Left ventricle myocardium superior (tissue), 1 donor: ENCODE data around the gene CDK17. TPM values are rescaled to one million over a fixed set of nuclear protein-coding genes. Genes with fewer than 3 reads are reported as not detected.

ENCODE experiments used
- ATAC-seq: fragments of 200-7000 bp; cut with Tn5 transposase; one replicate; pipeline ENCODE4 v1.9.1; 2020; ENCODE audit warnings: mild to moderate bottlenecking, moderate library complexity
- DNase-seq: peaks from one replicate; pipeline ENCODE4 v3.0.0-alpha.2; 2020
- intact Hi-C: fragments of 100-400 bp; cut with micrococcal nuclease; formaldehyde crosslinking; loops from one replicate; pipeline ENCODE4 v1.11.0; 2022
- total RNA-seq: library from RNA; stranded (reverse); fragmentation: NEBNext Ultra II Directional; extraction: Animal tissue kit (Norgen Biotek cat#: 25700); gene quantifications from one replicate; pipeline ENCODE4 v1.2.1, GENCODE V29; 2021
- donor health status: DM: no; HTN: yes; CAD: no; lungs with severe emphysema.

Gene CDK17
- total RNA-seq, 1 donor from 2014 or later: 16.6 TPM

DNA sequence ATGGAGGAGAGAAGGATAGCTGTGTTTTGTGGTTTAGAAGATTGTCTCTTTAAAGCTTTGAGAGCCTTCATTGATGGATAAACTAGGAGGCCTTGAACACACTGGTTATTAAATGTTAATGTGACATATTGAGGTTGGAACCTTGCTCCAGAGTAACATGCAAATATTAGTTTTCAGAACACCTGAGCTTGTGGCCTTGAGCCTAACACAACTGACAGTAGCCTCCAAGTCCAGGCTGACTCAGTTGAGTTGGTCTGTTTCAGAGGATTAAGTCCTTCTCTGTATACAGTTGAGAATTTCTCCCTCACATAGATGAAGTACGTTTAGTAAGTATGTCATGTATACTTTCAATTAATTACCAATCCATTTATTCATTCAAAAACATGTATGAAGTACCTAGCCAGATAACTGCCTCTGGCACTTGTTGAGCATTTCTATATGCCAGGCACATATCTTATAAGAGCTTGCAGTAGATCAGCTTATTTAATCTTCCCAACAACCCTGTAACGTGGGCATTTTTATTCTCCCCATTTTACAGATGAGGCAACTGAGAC, 142.6 kb downstream of the CDK17 start:
- ATAC-seq (no peak), DNase-seq (no peak)
- intact Hi-C loops: no loop called here

DNA sequence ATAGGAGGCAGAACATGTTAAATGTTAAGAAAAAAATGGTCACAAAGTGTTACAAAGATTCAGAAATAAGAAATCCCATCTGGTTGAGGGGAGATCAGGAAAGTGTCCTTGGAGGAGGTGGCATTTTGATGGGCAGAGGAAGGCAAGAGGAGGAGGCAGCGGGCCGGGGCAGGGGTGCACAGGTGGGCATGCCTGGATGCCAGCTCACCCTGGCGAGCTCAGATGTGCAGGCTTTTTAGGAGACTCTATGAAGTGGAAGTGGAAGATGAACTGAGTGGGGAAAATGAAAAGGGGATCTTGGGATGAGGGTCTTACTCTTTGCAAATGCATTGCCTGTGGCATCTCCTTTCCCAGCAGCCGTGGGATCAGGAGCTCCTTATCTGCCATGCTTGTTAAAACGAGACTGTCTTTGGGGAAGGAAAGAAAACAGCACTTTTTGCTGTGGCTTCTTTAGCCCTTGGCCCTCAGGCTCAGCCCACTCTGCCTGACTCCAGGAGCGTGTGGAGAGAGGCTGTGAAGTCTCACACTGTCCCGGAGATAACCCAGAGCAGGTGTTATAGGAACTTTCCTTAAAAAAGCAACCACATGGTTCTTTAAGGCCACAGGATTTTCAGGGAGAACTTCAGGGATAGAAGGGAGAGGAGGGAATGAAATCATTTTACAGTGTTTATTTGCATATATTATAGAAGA, 143.4 kb downstream of the CDK17 start:
- ATAC-seq (no peak), DNase-seq (no peak)
- intact Hi-C loops: no loop called here

DNA sequence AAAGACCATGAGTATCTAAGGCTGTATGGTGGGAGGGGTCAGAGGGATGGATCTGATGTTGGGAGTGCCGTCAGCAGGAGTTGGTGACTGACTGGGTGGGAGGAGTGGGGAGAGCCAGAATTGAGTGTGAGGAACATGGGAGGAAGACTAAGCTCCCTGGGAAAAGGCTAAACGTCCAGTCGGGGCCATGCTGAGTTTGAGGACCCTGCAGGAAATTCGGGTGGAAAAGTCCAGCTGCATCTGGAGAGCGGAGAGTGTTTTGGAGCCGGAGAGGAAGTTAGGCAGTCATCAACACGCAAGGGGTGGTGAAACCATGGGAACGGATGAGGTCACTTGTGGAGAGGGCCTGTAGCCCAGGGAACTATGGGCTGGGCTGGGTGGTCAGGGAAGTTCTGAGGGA, 145.2 kb downstream of the CDK17 start:
- peak; percentile 88 for ATAC-seq
- intact Hi-C loops: no loop called here

GRCh38 chr12:96250119-96250685, 150.0 kb downstream of the CDK17 start:
- intact Hi-C loops: no loop called here
- ATAC-seq (no peak), DNase-seq (no peak)

More for the DNA sequence above, 145.2 kb downstream of the CDK17 start:
- DNase-seq: peak; percentile 58

GRCh38 chr12:96249196-96250118, 150.8 kb downstream of the CDK17 start:
- peak; percentile 90 for ATAC-seq
- DNase-seq: peak; percentile 76
- intact Hi-C loops: no loop called here

- DNase-seq (peak; percentile 41), ATAC-seq (peak; percentile 65)
- intact Hi-C loops: no loop called here
These were observed 151.9 kb downstream of the CDK17 start for GRCh38 chr12:96248136-96248931.

DNA sequence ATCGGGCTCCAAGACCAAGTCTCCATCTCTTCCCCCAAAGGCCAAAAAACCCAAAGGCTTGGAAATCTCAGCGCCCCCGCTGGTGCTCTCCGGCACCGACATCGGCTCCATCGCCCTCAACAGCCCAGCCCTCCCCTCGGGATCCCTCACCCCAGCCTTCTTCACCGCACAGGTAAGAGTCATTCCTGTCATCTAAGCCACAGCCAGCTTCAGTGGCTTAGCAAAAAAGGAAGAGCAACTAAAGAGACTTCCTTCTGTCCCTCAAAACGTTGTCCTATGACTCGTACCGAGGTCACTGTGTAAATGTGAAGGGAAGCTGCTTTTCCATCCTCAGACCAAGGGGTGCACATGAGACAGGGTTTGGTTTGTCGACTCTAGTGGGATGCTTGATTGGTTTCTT, 152.7 kb downstream of the CDK17 start:
- ATAC-seq (no peak), DNase-seq (no peak)
- intact Hi-C loops: no loop called here

- DNase-seq (no peak), ATAC-seq (no peak)
- intact Hi-C loops: no loop called here
These were observed 153.2 kb downstream of the CDK17 start for GRCh38 chr12:96246926-96247505.

GRCh38 chr12:96244826-96245225, 155.4 kb downstream of the CDK17 start:
- DNase-seq (no peak), ATAC-seq (no peak)
- intact Hi-C loops: no loop called here

GRCh38 chr12:96242597-96242996, 157.6 kb downstream of the CDK17 start:
- intact Hi-C loops: no loop called here
- DNase-seq (no peak), ATAC-seq (no peak)

GRCh38 chr12:96241846-96242256, 158.4 kb downstream of the CDK17 start:
- no peak for DNase-seq
- ATAC-seq: peak; percentile 15
- intact Hi-C loops: no loop called here

- intact Hi-C loops: no loop called here
- no peak for ATAC-seq
These were observed 158.8 kb downstream of the CDK17 start for GRCh38 chr12:96241431-96241830.

GRCh38 chr12:96240656-96241055, 159.6 kb downstream of the CDK17 start:
- ATAC-seq (no peak), DNase-seq (no peak)
- intact Hi-C loops: no loop called here

More at GRCh38 chr12:96241431-96241830, 158.8 kb downstream of the CDK17 start:
- DNase-seq: no peak

- intact Hi-C loops: no loop called here
- peak; percentile 87 for DNase-seq
- peak; percentile 80 for ATAC-seq
These were observed 160.3 kb downstream of the CDK17 start for GRCh38 chr12:96239711-96240635.

DNA sequence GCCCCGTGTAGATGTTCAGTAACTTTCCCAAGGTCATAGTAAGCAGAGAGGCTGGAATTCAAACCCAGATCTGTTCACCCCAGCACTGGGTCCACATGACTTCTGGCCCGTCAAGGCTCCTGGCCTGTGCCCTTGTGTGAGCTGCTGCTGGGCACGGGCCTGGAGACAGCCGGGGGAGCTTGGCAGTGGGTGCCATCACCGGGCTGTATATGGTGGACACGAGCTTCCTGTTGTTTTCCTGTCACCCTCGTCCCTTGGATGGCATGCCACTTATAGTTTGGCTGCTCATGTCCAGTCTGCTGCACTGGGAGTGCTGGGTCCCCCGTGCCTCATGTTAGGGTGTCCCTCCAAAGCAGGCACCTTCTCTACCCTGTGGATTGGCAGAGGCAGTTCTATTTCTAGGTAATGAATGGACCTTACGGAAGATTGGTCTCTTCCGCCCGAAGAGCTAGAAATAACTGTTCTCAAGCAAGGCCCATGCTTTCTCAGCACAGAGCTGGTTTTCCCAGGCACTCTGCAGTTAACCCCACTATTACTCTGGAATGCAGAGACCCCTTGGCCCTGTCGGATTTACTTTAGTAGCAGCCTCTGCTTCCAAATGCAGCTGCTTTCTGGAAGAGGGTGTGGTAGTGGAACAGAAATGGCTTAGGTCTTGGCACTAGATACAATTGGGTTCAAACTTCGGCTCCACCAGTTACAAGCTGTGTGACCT, 161.7 kb downstream of the CDK17 start:
- peak; percentile 21 for ATAC-seq
- peak; percentile 60 for DNase-seq
- intact Hi-C loops: no loop called here

DNA sequence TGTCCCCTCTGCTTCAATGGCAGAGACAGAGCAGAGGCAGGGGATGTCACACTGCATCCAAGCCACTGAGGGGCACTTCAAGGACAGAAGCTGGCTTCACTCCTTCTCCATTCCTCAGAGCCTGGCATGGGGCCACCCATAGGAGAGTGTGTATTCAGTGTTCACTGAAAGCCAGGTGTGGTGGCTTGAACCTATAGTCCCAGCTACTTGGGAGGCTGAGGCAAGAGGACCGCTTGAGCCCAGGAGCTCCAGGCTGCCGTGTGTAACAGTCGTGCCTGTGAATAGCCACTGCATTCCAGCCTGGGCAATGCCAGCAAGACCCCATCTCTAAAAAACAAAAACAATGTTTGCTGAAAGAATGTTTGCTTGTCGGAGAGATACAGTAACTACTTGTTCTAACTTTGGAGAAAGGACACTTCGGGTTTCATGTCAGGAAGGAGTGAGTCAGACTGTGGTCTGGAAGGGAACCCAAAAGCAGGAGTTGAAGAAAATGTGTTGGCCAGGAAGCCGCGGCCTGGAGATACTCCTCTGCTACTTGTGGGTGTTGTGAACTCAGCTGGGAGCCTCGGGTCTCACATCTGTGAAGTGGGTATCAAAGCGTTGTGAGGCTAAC, 162.7 kb downstream of the CDK17 start:
- intact Hi-C loops: no loop called here
- peak; percentile 9 for ATAC-seq

DNA sequence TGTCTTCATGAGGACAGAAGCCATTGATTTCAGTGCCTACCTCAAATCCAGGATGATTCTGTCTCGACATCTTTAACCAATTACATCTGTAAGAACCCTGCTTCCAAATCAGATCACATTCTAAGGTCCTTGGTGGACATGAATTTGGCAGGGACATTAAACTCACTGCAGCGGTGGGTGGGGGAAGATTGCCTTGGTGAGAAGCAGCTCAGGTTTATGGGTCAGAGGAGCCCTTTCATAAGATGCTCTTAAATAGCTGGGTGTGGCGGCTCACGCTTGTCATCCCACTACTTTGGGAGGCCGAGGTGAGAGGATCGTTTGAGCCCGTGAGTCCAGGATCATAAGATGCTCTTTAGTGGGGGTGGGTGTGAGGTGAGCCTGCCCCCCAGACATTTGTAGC, 163.2 kb downstream of the CDK17 start:
- DNase-seq: no peak
- no peak for ATAC-seq
- intact Hi-C loops: no loop called here

More for the DNA sequence above, 162.7 kb downstream of the CDK17 start:
- peak; percentile 71 for DNase-seq
